GM19099 (cell line): ENCODE data around the gene DENND4A.

ENCODE experiments used
- POLR2A ChIP-seq: IDR thresholded peaks from 3 replicates; pipeline ENCODE4 v1.6.1; 2011; ENCODE audit warnings: low read depth; ENCODE audit not compliant: insufficient read length; ENCODE audit errors: extremely low read depth

DENND4A gene

GRCh38 chr15:65796610-65797078 lies 4.6 kb upstream of the DENND4A start:
- TF ChIP-seq POLR2A: no peak

GRCh38 chr15:65795663-65796216 lies 3.6 kb upstream of the DENND4A start:
- no peak for TF ChIP-seq POLR2A

GRCh38 chr15:65793818-65794104 lies 1.7 kb upstream of the DENND4A start:
- TF ChIP-seq POLR2A: no peak

- no peak for TF ChIP-seq POLR2A
Observed at GRCh38 chr15:65792988-65793817, 1.1 kb upstream of the DENND4A start.

GRCh38 chr15:65791335-65792137 lies 557 bp downstream of the DENND4A start:
- TF ChIP-seq POLR2A: peak; percentile 73

GRCh38 chr15:65790694-65791334 lies 1.3 kb downstream of the DENND4A start:
- no peak for TF ChIP-seq POLR2A

- TF ChIP-seq POLR2A: no peak
Observed at GRCh38 chr15:65789759-65790425, 2.2 kb downstream of the DENND4A start.

GRCh38 chr15:65789105-65789504 lies 3.0 kb downstream of the DENND4A start:
- TF ChIP-seq POLR2A: no peak

GRCh38 chr15:65787260-65787659 lies 4.8 kb downstream of the DENND4A start:
- no peak for TF ChIP-seq POLR2A

GRCh38 chr15:65785151-65785550 lies 6.9 kb downstream of the DENND4A start:
- TF ChIP-seq POLR2A: no peak

GRCh38 chr15:65783872-65784271 lies 8.2 kb downstream of the DENND4A start:
- TF ChIP-seq POLR2A: no peak

GRCh38 chr15:65782096-65782495 lies 10.0 kb downstream of the DENND4A start:
- no peak for TF ChIP-seq POLR2A

GRCh38 chr15:65778269-65778668 lies 13.8 kb downstream of the DENND4A start:
- no peak for TF ChIP-seq POLR2A

GRCh38 chr15:65777843-65778242 lies 14.2 kb downstream of the DENND4A start:
- no peak for TF ChIP-seq POLR2A

GRCh38 chr15:65777053-65777452 lies 15.0 kb downstream of the DENND4A start:
- TF ChIP-seq POLR2A: no peak
